ENCODE measurements around the gene MSANTD7. TPM values are rescaled to one million over a fixed set of nuclear protein-coding genes. Genes with fewer than 3 reads are reported as not detected.
A peak's percentile ranks its signal among the peaks of the same experiment; 100 is the strongest.

The MSANTD7 gene
- polyA plus RNA-seq, 3 donors: 5.0 to 7.6 (median 7.3) TPM

- peaks cover 38 to 42% of the 10 kb centered on the region in 2 donors for H3K36me3 Mint-ChIP-seq
- intact Hi-C loops (cut with micrococcal nuclease): loop anchor here (2.0 to 10.0 kb wide), 7 partner anchors 40 to 337 kb away; partner anchors contain the start of genes DCLRE1C (in 2 of the 2), MEIG1 (in 1 of the 2), RPP38 (in 1 of the 2) and SUV39H2 (in 1 of the 2)
- peaks cover 31 to 40% of the 10 kb centered on the region in 2 donors for H3K36me3 ChIP-seq (replicated peaks in 1 of 2; ENCODE audit: control insufficient read depth in 1 of 2, insufficient read depth in 2 of 2, low read length in 2 of 2)
- peak overlapping the region; percentile 71 to 84 for H3K27ac ChIP-seq (ENCODE audit: low read depth in 1 of 2, low read length in 2 of 2)
- H3K4me3 ChIP-seq (replicated peaks in 1 of 3; ENCODE audit: low read depth in 2 of 3, low read length in 3 of 3): peak overlapping the region; percentile 77 to 96 (median 88)
- H3K9me3 Mint-ChIP-seq: no peaks in the 10 kb centered on the region
- H3K9ac ChIP-seq (ENCODE audit: insufficient read depth, low read length, poor library complexity, severe bottlenecking): peak overlapping the region; percentile 89
- no peaks in the 10 kb centered on the region for H3K9me3 ChIP-seq (replicated peaks in 1 of 2; ENCODE audit: control insufficient read depth in 1 of 2, insufficient read depth in 1 of 2, low read length in 2 of 2)
- H3K27ac Mint-ChIP-seq: peak overlapping the region; percentile 35 to 97 (median 87)
- 39% methylated on average over 9 of the region's 14 CpGs for WGBS (ENCODE audit: insufficient coverage)
- TF ChIP-seq CTCF (IDR thresholded peaks at IDR 0.05): no peak
- peaks cover 18% of the 10 kb centered on the region for H3K4me1 Mint-ChIP-seq
- H3K4me2 ChIP-seq (replicated peaks; ENCODE audit: extremely low read depth, low read length, poor library complexity, severe bottlenecking): peak overlapping the region; percentile 92
- H3K4me1 ChIP-seq (ENCODE audit: control insufficient read depth in 1 of 2, insufficient read depth in 2 of 2, low read length in 2 of 2): peaks cover 18 to 21% of the 10 kb centered on the region in 2 donors
- H4K20me1 ChIP-seq (ENCODE audit: insufficient read depth, low read length): no peaks in the 10 kb centered on the region
- H3K79me2 ChIP-seq (ENCODE audit: insufficient read depth, low read length): peaks cover 41% of the 10 kb centered on the region
- H3K27me3 Mint-ChIP-seq (ENCODE audit: low read depth in 3 of 3): no peaks in the 10 kb centered on the region
- peak overlapping the region; percentile 98 for H2AFZ ChIP-seq (ENCODE audit: insufficient read depth, low read depth, low read length, poor library complexity, severe bottlenecking)
- DNase-seq: no peak
- peak overlapping the region; percentile 93 to 94 for H3K4me3 Mint-ChIP-seq
- no peaks in the 10 kb centered on the region for H3K27me3 ChIP-seq (ENCODE audit: control insufficient read depth in 2 of 2, insufficient read depth in 2 of 2, low read length in 2 of 2)
Observed at GRCh38 chr10:14839305-14839695, 1.2 kb downstream of the MSANTD7 start.

- Mint-ChIP-seq H3K4me3 (no peak overlapping the region), H3K27me3 (ENCODE audit: low read depth in 3 of 3) (no peaks in the 10 kb centered on the region), H3K27ac (peak overlapping the region in 1 of 7 donors; percentile 50), H3K9me3 (no peaks in the 10 kb centered on the region), H3K4me1 (peaks cover 18% of the 10 kb centered on the region), H3K36me3 (peaks cover 46 to 51% of the 10 kb centered on the region in 2 donors)
- H3K27me3 ChIP-seq (ENCODE audit: control insufficient read depth in 2 of 2, insufficient read depth in 2 of 2, low read length in 2 of 2): no peaks in the 10 kb centered on the region
- no peaks in the 10 kb centered on the region for H3K9me3 ChIP-seq (replicated peaks in 1 of 2; ENCODE audit: control insufficient read depth in 1 of 2, insufficient read depth in 1 of 2, low read length in 2 of 2)
- no peak overlapping the region for H3K9ac ChIP-seq (ENCODE audit: insufficient read depth, low read length, poor library complexity, severe bottlenecking)
- no peak overlapping the region for H3K4me3 ChIP-seq (replicated peaks in 1 of 3; ENCODE audit: low read depth in 2 of 3, low read length in 3 of 3)
- TF ChIP-seq CTCF (IDR thresholded peaks at IDR 0.05): no peak
- peaks cover 18 to 21% of the 10 kb centered on the region in 2 donors for H3K4me1 ChIP-seq (ENCODE audit: control insufficient read depth in 1 of 2, insufficient read depth in 2 of 2, low read length in 2 of 2)
- H3K27ac ChIP-seq (ENCODE audit: low read depth in 1 of 2, low read length in 2 of 2): no peak overlapping the region
- peaks cover 37 to 48% of the 10 kb centered on the region in 2 donors for H3K36me3 ChIP-seq (replicated peaks in 1 of 2; ENCODE audit: control insufficient read depth in 1 of 2, insufficient read depth in 2 of 2, low read length in 2 of 2)
- no peak for DNase-seq
- H2AFZ ChIP-seq (ENCODE audit: insufficient read depth, low read depth, low read length, poor library complexity, severe bottlenecking): no peak overlapping the region
- no peak overlapping the region for H3K4me2 ChIP-seq (replicated peaks; ENCODE audit: extremely low read depth, low read length, poor library complexity, severe bottlenecking)
- 100% methylated on average over 1 of the region's 2 CpGs for WGBS (ENCODE audit: insufficient coverage)
- peaks cover 4% of the 10 kb centered on the region for H4K20me1 ChIP-seq (ENCODE audit: insufficient read depth, low read length)
- H3K79me2 ChIP-seq (ENCODE audit: insufficient read depth, low read length): peaks cover 41% of the 10 kb centered on the region
- intact Hi-C loops (cut with micrococcal nuclease): no loop called here
Observed at GRCh38 chr10:14840178-14840577, 2.1 kb downstream of the MSANTD7 start.

Measured in CD14-positive monocyte (primary cell).